Measurements from ENCODE around the gene NOX3. TPM values are rescaled to one million over a fixed set of nuclear protein-coding genes. Genes with fewer than 3 reads are reported as not detected.

The NOX3 gene
- total and polyA plus RNA-seq, 2 donors (not counting 1 experiment from before 2014, with no cell fraction given) = not detected

GRCh38 chr6:155387481-155387880, 68.2 kb downstream of the NOX3 start:
- H3K27me3 Mint-ChIP-seq = no peaks in the 10 kb centered on the region
- no peaks in the 10 kb centered on the region for H3K36me3 ChIP-seq (replicated peaks in 1 of 2; ENCODE audit: control extremely low read depth in 1 of 2, control insufficient read depth in 1 of 2, extremely low read depth in 1 of 2, insufficient read depth in 2 of 2, low read length in 1 of 2)
- H3K27me3 ChIP-seq (replicated peaks in 1 of 4; ENCODE audit: control extremely low read depth in 1 of 4, control insufficient read depth in 3 of 4, insufficient read depth in 4 of 4, low read length in 3 of 4) = no peaks in the 10 kb centered on the region
- H3K9me3 Mint-ChIP-seq (ENCODE audit: insufficient read depth) = peaks cover 5% of the 10 kb centered on the region
- no peak overlapping the region for H3K9ac ChIP-seq (ENCODE audit: low read length)
- H3K4me1 ChIP-seq (ENCODE audit: control insufficient read depth in 2 of 2, insufficient read depth in 2 of 2, low read length in 2 of 2) = peaks cover 3 to 10% of the 10 kb centered on the region in 2 donors
- intact Hi-C loops (cut with micrococcal nuclease) = no loop called here
- no peak overlapping the region for H2AFZ ChIP-seq (ENCODE audit: insufficient read depth, low read depth, low read length, poor library complexity, severe bottlenecking)
- ATAC-seq (ENCODE audit: low read depth) (no peak), DNase-seq (no peak)
- H3K4me1 Mint-ChIP-seq = peaks cover 12% of the 10 kb centered on the region
- no peak overlapping the region for H3K27ac ChIP-seq (ENCODE audit: low read length in 2 of 2)
- H3K4me3 ChIP-seq (ENCODE audit: control extremely low read depth in 1 of 5, extremely low read depth in 1 of 5, insufficient read depth in 1 of 5, low read depth in 2 of 5, low read length in 4 of 5) = no peak overlapping the region
- H3K4me3 Mint-ChIP-seq = no peak overlapping the region
- WGBS (ENCODE audit: insufficient coverage) = 14% methylated on average over 1 of the region's 2 CpGs
- H3K27ac Mint-ChIP-seq = no peak overlapping the region
- POLR2A ChIA-PET = no interaction called here
- no peaks in the 10 kb centered on the region for H4K20me1 ChIP-seq (ENCODE audit: control insufficient read depth, insufficient read depth, low read length, poor library complexity, severe bottlenecking)
- CTCF ChIA-PET = no interaction called here
- H3K79me2 ChIP-seq (ENCODE audit: control insufficient read depth, insufficient read depth, low read length) = no peaks in the 10 kb centered on the region
- TF ChIP-seq EZH2 (IDR thresholded peaks at IDR 0.05; ENCODE audit: borderline replicate concordance, insufficient read depth, low read depth, low read length, poor library complexity, severe bottlenecking) (no peak), CTCF (IDR thresholded peaks at IDR 0.05) (no peak)
- H3K9me3 ChIP-seq (ENCODE audit: control extremely low read depth in 1 of 3, control insufficient read depth in 2 of 3, insufficient read depth in 1 of 3, low read length in 2 of 3) = peaks cover 6 to 7% (median 6%) of the 10 kb centered on the region in 3 donors
- no peak overlapping the region for H3K4me2 ChIP-seq (replicated peaks; ENCODE audit: low read depth, low read length, poor library complexity, severe bottlenecking)

GRCh38 chr6:155384321-155384952, 71.2 kb downstream of the NOX3 start:
- H3K9ac ChIP-seq (ENCODE audit: low read length) = no peak overlapping the region
- Mint-ChIP-seq H3K4me1 (peaks cover 11% of the 10 kb centered on the region), H3K4me3 (no peak overlapping the region), H3K27ac (no peak overlapping the region), H3K27me3 (no peaks in the 10 kb centered on the region), H3K9me3 (ENCODE audit: insufficient read depth) (peaks cover 5% of the 10 kb centered on the region)
- H3K9me3 ChIP-seq (ENCODE audit: control extremely low read depth in 1 of 3, control insufficient read depth in 2 of 3, insufficient read depth in 1 of 3, low read length in 2 of 3) = peaks cover 0 to 6% (median 3%) of the 10 kb centered on the region in 3 donors
- H4K20me1 ChIP-seq (ENCODE audit: control insufficient read depth, insufficient read depth, low read length, poor library complexity, severe bottlenecking) = no peaks in the 10 kb centered on the region
- H3K4me3 ChIP-seq (ENCODE audit: control extremely low read depth in 1 of 5, extremely low read depth in 1 of 5, insufficient read depth in 1 of 5, low read depth in 2 of 5, low read length in 4 of 5) = no peak overlapping the region
- no peaks in the 10 kb centered on the region for H3K27me3 ChIP-seq (replicated peaks in 1 of 4; ENCODE audit: control extremely low read depth in 1 of 4, control insufficient read depth in 3 of 4, insufficient read depth in 4 of 4, low read length in 3 of 4)
- intact Hi-C loops (cut with micrococcal nuclease) = no loop called here
- no peaks in the 10 kb centered on the region for H3K36me3 ChIP-seq (replicated peaks in 1 of 2; ENCODE audit: control extremely low read depth in 1 of 2, control insufficient read depth in 1 of 2, extremely low read depth in 1 of 2, insufficient read depth in 2 of 2, low read length in 1 of 2)
- no peak for TF ChIP-seq CTCF (IDR thresholded peaks at IDR 0.05)
- no peak for TF ChIP-seq EZH2 (IDR thresholded peaks at IDR 0.05; ENCODE audit: borderline replicate concordance, insufficient read depth, low read depth, low read length, poor library complexity, severe bottlenecking)
- no peak overlapping the region for H3K27ac ChIP-seq (ENCODE audit: low read length in 2 of 2)
- H3K4me1 ChIP-seq (ENCODE audit: control insufficient read depth in 2 of 2, insufficient read depth in 2 of 2, low read length in 2 of 2) = peaks cover 3 to 8% of the 10 kb centered on the region in 2 donors
- ATAC-seq (ENCODE audit: low read depth) (no peak), DNase-seq (no peak)
- H3K4me2 ChIP-seq (replicated peaks; ENCODE audit: low read depth, low read length, poor library complexity, severe bottlenecking) = no peak overlapping the region
- H2AFZ ChIP-seq (ENCODE audit: insufficient read depth, low read depth, low read length, poor library complexity, severe bottlenecking) = no peak overlapping the region
- 97% methylated on average over 8 of the region's 15 CpGs for WGBS (ENCODE audit: insufficient coverage)
- no peaks in the 10 kb centered on the region for H3K79me2 ChIP-seq (ENCODE audit: control insufficient read depth, insufficient read depth, low read length)
- ChIA-PET POLR2A (no interaction called here), CTCF (no interaction called here)

All from B cell (primary cell).